HG02970 (cell line): ENCODE results near the gene KIF2A.

Experiments
- ATAC-seq: cut with Tn5 transposase; IDR thresholded peaks from one replicate; pipeline ENCODE4 v1.9.1; 2021; ENCODE audit warnings: mild to moderate bottlenecking, moderate library complexity, moderate number of reproducible peaks; ENCODE audit not compliant: unreplicated experiment, low FRiP score

The KIF2A gene

DNA sequence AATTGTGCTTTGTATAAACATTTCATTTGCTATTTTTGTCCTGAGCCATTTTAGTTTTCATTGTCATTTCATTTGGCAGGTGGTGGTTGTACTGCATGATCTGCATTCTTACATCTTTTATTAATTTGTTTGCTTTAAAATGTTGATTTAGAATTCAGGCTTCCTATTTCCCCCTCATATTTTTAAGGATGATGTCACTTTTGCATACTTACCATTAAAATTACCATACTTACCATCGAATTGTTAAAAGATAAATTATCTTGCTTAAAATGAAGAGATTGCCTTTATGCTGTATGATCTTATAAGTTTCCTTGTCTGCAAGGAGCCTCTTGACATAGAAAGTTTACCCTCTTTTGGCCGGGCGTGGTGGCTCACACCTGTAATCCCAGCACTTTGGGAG, 66.6 kb downstream of the KIF2A start:
- no peak for ATAC-seq

DNA sequence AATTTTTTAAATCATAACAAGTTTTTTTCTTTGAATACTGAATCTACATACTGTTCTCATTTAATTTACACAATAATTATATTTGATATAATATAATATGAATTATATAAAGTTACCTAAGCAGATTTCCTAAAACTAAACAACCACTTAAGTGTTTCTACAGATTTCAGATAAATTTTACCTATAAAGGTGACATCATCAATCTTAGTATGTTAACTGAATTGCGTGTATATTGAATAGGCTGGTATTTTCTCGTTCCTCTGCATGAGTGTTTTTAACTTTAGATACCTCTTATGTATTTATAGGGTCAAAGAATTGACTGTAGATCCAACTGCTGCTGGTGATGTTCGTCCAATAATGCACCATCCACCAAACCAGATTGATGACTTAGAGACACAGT, 67.4 kb downstream of the KIF2A start:
- ATAC-seq, result no peak

DNA sequence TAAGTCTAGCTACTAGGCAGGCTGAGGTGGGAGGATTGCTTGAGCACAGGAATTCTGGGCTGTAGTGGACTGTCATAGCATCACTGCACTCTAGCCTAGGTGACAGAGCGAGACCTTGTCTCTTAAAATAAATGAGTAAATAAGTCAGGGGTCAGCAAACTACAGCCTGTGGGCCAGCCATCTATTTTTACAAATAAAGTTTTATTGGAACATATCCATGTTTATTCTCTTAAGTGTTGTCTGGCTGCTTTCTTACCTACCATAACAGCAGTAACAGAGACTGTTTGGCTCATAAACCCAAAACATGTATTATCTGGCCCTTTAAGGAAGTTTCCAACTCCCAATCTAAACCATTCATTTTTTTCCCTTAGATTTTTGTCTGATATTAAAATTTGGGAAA, 68.1 kb downstream of the KIF2A start:
- no peak for ATAC-seq

DNA sequence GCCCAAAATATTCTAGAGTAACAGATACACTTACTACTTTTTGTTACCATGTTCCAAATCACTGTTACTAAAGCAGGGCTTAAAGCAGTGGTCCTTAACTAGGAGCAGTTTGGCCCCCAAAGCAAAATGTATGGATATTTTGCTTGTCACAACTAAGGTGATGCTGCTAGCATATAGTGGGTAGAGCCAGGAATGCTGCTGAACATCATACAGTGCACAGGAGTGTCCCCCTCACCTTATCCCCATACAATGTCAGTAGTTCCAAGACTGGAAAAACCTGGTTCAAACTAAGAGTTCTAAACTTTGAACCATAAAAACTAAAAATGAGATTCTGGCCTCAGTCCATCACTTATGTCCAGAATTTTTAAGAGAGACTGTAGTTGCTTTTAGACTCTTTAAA, 69.6 kb downstream of the KIF2A start:
- ATAC-seq, result no peak

DNA sequence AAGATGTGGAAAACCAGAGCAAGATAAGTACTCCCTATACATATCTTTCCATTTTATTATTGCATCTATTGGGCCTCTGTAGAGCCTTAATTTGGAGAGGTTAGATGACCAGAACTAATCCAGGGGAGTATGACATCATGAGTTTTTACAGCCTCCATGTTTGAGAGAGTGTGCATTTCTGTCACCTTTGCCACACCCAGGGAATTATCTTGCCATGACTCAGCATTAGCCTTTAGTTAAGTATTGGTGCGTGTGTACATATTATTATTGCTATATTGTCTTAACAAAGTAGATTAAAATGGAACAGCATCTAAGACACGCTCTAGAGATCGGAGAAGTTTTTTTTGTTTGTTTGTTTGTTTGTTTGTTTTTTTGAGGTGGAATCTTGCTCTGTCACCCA, 70.1 kb downstream of the KIF2A start:
- no peak for ATAC-seq

DNA sequence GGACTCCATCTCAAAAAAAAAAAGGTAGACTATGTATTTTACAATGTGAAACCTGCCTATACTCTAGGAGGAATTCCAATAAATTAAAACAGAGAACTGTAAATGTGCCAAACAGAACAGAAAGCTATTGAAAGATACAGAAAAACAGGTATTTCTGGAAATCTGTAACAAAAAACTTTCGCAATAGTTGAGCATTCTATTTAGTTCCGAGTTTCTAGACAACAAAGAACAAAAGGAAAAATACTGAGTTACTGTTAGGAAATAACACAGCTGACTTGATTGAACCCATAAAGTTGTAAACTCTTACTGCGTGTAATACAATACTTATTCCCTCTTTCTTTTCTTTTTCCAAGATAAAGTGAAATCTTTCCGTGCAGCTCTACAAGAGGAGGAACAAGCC, 79.1 kb downstream of the KIF2A start:
- no peak for ATAC-seq

DNA sequence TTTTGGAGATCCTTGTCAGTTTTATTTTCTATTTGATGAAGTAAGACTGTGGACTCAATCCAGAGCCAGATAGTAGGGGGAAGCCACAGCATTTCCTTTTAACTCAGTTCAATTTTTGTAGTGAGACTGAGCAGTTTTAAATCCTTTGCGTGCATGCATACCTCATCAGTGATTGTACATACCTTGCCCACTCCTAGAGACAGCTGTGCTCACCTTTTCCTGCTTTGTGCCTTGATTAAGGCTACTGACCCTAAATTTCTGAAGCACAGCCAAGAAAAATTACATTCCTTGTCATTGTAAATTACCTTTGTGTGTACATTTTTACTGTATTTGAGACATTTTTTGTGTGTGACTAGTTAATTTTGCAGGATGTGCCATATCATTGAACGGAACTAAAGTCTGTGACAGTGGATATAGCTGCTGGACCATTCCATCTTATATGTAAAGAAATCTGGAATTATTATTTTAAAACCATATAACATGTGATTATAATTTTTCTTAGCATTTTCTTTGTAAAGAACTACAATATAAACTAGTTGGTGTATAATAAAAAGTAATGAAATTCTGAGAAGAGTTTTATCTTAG, 79.9 kb downstream of the KIF2A start:
- no peak for ATAC-seq

- ATAC-seq, result no peak
These were observed 80.8 kb downstream of the KIF2A start for GRCh38 chr5:62386824-62387223.

GRCh38 chr5:62395210-62395950, 89.4 kb downstream of the KIF2A start:
- no peak for ATAC-seq

DNA sequence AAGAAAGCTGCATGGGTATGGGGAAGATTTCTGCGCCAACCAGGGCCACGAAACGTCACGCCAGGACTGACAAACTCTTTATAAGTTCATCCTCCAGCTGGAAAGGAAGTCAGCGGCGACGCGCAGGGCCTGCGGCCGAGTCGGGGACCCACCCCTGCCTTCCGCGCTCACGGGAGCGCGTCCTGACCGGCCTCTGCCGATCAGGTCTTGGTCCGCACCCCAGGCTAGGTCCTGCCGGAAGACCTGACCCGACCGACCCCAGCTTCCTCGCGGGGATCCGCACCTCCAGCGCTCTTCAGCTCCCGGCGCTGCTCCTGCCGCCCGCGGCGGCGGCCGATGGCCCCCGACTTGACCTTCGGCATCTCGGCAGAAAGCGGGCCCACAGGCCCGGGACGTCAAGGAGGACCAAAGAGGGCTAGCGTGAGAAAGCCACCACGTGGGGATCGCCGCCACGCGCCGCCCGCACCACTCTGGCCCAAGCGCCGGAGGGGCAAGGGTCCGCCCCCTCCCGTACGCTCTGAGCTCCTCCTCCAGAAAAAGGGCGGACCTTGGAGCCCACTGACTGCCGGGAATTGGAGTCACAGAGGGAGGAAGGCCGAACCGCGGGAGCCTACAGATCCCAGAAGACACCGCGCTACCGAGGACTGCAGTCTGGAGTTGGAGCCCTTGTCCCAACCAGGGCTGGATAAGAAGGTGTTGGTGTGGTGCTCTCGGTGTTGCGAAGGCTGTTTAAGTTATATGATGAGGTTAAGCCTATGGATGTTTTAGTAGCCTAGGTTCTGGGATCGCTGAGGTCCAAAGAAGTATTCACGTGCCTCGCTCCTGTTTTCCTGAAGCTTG, 97.6 kb downstream of the KIF2A start, which contains the start of gene DIMT1:
DIMT1 (minus strand) TSS at position 495 of the 840 bp plus-strand sequence; CDS start at position 362, 133 bp downstream.
- peak; percentile 98 for ATAC-seq

DNA sequence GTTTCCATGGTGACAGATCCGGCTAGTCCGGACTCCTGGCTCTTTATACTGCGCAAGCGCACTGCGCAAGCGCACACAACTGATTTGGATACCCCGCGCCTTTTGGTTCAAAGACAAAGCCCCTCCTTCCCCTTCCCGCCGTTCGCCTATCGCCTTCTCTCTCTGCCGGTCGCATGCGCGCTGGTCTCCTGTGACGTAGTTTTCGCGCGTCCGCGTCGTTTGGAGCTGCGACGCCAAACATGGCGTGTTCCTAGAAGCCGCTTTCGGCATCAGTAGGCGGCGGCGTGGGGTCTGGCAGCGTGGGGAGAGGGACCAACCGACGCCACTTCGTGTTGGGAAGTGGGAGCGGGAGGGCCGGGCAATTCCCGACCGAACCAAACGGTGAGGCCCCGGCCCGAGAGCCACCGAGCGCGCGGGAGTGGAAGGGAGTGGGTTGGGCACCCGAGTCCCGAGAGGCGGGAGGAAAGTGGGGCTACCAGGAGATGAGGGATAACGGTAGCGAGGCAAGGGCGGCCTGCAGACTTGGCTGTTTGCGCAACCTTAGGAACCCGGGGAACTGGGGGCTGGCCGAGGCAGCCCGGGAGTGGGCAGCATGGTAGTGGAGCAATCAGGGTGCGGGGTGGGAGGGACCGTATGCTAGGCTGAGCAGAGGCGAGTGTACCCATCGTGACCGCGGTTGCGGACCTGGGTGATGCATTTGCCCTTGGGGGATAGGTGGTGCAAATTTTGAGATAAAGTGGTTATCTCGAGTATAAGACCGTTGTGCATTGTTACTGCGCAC, 106.7 kb downstream of the KIF2A start, which contains the start of gene IPO11:
IPO11 (plus strand) TSS at position 215 of the 781 bp plus-strand sequence. CDS start 24,517 bp downstream, outside the sequence.
- peak; percentile 99 for ATAC-seq

GRCh38 chr5:62413711-62414110, 107.7 kb downstream of the KIF2A start:
- no peak for ATAC-seq

- no peak for ATAC-seq
These were observed 112.6 kb downstream of the KIF2A start for GRCh38 chr5:62418462-62419076.

DNA sequence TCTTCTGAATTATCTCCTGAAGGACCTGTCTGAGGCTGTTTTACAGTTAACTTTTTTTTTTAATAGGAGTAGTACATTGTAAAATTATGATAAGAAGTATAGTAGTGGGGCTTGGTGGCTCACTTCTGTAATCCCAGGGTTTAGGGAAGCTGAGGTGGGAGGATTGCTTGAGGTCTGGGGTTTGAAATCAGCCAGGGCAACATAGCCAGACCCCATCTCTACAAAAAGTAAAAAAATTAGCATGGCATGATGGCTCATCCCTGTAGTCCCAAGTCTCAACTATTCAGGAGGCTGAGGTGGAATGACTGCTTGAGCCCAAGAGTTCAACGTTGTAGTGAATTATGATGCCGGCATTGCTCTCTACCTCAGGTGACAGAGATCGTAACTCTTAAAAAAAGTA, 113.6 kb downstream of the KIF2A start:
- no peak for ATAC-seq

DNA sequence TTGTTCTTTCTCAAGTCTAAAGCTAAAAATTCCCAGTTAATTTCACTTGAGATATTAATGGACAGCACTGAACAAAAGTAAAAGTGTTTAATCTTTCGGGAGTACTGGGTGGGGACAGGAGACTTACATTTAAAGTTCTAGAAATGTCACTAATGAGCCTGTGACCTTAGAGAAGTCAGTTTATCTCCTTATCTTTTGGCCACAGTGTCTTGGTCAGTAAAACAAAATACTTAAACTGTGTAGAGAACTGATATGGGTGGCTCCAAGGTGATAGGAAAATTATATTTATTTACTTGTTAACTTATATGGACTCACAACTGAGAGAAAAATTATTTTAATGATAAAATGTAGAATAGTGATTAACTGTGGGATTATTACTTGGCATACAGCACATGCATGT, 115.4 kb downstream of the KIF2A start:
- ATAC-seq, result no peak

- no peak for ATAC-seq
These were observed 118.8 kb downstream of the KIF2A start for GRCh38 chr5:62424763-62425162.

- ATAC-seq, result no peak
These were observed 126.0 kb downstream of the KIF2A start for GRCh38 chr5:62431735-62432620.

DNA sequence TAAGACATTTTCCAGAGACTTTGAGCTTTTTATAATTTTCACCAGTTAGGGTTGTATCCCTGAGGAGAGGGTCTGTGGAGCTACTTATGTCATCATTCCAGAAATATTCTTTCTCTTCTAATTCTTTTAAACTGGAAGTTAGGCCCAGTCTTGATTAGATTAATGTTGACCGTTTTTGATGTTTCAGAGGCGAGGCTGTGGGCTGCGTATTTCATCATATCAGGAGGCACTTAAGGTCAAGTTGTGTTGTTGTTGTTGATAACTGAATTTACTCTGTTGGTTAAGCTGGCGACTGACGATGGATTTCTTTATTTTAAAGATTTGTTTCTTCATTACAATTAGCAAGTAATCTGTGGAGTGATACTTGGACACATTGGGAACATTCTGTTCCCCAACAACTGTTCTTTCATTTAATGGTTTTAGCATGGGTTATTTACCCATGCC, 126.6 kb downstream of the KIF2A start:
- no peak for ATAC-seq
